NCI-H460 (cell line): Measurements from ENCODE around the gene MALL. TPM values are rescaled to one million over a fixed set of nuclear protein-coding genes. Genes with fewer than 3 reads are reported as not detected.
A peak's percentile ranks its signal among the peaks of the same experiment; 100 is the strongest.
"Not testable (repeated sequence)": the region's sequence is repeated elsewhere in the genome, so short reads cannot be mapped to it uniquely, and the experiment has no call there.

ENCODE experiments used
- DNase-seq: peaks from one replicate; pipeline ENCODE4 v3.0.0-alpha.2; 2016; ENCODE audit warnings: low read depth; ENCODE audit errors: extremely low read depth
- polyA plus RNA-seq: library from polyadenylated mRNA; depleted of rRNA; stranded (reverse); fragments of >200 nt; gene quantifications from 2 replicates; pipeline ENCODE4 v1.2.3, GENCODE V29; 2014; cell fraction: nucleus; rRNA removed
- total RNA-seq: library from RNA; depleted of rRNA; stranded (reverse); fragments of >200 nt; shearing (Covaris generic); gene quantifications from 2 replicates; pipeline ENCODE4 v1.2.3, GENCODE V29; 2014; rRNA removed

MALL gene
- total RNA-seq, result 20.9 and 27.7 TPM in 2 replicates
- 21.9 and 23.9 TPM in 2 replicates for polyA plus RNA-seq

DNA sequence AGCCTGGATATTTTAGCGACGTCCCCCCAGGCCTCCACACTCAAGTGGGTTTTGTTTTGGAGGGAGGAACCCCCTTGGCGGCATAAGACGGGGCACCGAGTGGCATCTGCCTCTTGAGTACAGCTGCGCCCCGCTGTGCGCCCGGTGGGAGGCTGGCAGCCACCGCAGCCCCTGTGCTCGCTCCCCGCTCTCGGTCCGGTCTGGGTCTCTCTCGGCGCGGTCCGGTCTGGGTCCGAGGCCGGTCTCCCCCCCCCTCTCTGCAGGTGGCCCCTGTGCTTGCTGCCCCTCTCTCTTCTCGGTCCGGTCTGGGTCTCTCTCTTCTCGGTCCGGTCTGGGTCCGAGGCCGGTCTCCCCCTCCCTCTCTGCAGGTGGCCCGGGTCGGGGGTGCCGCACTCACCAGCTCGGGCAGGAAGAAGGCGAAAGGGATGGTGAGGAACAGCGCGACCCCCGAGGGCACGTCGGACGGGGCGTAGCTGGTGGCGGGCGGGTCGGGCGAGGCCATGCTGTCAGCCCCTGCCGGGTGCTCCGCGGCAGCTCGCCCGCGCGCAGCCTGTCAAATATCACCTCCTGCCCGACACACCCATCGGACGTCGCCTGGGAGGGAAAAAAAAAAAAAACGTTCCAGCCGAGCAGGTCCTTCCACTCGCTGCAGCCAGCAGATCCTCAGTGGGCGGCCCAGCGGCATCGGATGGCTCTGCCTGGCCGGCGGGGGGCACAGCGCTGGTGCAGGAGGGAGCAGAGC lies at the start of gene MALL:
TSS of gene MALL (minus strand) at position 532 of the 742 bp plus-strand sequence. CDS start at position 502, 30 bp downstream.
- peak; percentile 62 for DNase-seq

DNA sequence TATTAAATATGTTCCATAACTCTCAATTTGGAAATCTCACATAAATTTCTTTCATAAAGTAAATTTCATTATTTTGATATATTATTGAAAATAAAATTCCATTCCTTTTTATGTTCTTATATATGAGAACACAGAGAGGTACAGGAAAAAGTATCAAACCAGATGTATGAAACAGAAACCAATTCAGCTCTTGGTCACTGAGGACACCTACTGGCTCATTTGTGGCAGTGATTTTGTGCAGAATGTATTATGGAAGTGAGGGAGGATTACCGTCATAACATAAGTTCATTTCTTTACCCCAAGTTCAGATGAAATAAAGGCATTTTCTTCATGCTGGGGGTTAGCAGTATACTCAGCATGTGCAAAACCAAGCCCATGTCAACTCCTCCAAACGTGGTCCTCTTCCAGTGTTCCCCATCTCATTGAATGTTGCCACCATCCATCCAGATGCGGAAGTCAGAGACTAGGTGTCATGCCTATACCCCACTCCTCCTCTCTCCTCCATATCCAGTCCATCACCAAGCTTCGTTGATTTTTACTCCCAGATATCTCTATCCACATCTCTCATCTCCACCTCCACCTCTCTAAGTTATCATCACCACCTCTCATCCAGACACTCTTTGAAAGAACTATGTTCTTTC lies 41.7 kb upstream of the MALL start:
- DNase-seq, result peak; percentile 67

DNA sequence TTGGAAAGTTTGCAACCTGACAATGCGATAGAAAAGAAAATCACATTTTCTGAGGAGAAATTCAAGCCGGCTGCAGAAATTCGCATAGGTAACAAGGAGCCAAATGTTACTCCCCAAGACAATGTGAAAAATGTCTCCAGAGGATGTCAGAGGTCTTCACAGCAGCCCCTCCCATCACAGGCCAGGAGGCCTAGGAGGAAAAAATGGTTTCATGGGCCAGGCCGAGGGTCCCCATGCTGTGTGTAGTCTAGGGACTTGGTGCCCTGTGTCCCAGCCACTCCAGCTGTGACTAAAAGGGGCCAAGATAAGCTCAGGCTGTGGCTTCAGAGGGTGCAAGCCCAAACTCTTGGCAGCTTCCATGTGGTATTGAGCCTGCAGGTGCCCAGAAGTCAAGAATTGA lies 39.2 kb upstream of the MALL start:
- DNase-seq, result not testable (repeated sequence)

DNA sequence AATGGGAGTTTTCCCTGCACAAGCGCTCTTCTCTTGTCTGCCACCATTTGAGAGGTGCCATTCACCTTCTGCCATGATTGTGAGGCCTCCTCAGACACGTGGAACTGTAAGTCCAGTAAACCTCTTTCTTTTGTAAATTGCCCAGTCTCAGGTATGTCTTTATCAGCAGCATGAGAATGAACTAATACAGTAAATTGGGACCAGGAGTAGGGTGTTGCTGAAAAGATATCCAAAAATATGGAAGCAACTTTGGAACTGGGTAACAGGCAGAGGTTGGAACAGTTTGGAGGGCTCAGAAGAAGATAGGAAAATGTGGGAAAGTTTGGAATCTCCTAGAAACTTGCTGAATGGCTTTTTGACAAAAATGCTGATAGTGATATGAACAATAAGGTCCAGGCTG lies 38.6 kb upstream of the MALL start:
- DNase-seq, result not testable (repeated sequence)

DNA sequence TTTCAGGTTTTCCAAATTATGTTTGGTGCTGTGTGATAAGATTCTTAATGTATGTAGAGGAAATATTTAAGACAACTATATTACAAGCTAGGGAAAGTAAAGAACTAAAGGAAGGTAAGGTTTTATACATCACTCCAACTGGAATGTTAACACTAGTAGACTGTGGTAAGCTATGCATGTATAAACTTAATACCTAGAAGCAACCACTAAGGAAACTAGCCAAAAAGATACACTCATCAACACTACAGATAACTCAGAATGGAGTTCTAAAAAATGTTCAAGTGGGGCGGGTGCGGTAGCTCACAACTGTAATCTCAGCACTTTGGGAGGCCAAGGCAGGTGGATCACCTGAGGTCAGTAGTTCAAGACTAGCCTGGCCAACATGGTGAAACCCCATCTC lies 37.8 kb upstream of the MALL start:
- DNase-seq, result no peak

DNA sequence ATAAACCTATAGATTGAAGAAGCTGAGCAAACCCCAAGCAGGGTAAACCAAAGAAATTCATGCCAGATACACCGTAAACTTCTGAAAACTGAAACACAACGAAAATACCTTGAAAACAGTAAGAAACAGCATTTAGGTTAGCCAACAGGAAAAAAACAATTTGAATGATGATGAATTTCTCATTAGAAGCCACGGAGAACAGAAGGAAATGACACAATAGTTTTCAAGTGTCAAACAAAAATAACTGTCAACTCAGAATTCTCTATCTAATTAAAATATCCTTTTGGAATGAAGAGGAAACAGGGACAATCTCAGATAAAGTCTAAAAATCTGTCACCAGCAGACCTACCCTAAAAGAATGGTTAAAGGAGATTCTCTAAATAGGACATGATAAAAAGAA lies 37.3 kb upstream of the MALL start:
- DNase-seq, result no peak

DNA sequence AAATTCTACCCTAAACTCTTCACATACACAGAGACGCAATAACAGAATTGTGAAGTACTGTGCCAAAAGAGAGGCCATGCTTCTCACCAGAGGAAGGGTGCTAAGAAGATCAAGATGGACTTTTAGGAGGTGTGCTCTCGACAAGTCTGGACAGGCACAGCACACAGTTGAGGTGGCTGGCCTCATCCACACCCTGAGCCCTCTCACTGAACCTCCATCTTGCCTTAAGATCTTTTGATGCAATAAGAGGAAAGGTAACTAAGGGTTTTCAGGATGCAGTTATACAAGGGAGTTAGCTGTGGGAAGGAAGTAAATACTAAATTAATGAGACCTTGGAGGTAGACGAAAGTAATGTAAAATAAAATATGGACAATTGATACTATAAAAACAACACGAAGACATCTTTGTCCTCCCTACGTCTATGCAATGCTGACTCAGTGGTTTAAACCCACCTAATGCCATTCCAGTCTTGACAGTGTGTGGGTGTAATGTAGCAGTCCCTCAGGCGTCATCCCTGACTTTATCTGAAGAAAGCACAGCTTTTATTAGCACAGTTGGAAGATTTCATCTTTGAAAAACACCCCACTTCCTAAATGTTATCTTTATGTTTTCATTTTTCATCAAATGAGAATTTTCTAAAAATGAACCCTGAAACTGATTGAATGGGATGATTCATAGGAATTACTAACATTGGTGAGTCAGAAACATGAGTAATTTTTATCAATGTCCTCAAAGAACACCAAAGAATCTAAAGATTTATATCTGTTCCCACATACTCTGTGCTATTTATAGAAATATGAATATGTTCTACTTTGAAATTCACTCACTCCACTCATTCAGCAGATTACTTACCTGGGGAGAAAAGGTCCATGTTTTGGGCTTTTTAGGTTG lies 34.0 kb upstream of the MALL start:
- no peak for DNase-seq

DNA sequence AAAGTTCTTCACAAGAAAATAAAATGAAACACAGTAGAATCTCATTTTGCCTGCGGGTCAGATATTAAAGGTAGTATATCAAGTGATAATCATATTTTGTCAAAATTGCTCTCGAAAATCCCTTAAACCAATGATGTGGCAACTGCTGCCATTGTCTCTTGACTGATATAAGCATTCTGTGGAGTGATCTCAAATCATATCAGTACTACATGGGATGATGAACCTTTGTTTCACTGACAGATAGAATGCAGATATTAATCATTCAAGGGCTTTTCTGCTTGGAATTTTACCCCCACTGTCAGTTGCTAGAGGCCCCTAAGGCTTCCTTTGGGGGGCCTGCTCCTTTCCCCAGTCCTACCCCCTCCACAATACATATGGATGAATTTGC lies 31.3 kb upstream of the MALL start:
- no peak for DNase-seq

DNA sequence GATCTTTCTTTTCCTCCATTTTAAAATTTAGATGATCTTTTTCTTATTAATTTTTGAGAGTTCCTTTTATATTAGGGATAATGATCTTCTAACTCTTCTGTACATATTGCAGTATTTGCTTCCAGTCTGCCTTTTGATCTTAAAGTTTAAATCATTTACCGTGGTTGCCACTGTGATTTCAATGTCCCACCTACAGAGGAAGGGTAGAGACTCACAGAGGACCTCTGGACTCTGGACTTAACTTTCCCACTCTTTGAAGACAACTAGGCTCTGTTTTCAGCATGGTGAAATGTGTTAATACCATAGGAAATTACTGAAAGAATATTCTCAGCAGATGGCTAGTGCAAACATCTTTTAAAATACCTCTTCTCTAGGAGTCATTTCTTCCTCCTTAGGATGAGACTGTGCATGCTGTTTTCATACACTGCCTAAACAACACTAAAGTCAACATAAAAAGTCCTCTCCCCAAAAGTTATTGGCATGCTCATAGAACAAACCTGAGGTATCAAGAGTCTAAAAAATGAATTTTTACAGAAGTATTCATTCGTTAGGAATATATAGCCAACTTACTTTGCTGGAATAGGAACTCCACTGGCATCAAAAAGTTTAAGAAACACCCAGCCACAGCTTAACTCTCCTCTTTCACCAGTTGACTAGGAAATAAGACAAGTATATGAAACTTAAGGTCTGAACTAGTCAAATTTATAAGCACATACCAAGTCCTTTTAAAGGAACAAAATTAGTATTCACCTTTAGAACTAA lies 30.7 kb upstream of the MALL start:
- DNase-seq, result no peak

DNA sequence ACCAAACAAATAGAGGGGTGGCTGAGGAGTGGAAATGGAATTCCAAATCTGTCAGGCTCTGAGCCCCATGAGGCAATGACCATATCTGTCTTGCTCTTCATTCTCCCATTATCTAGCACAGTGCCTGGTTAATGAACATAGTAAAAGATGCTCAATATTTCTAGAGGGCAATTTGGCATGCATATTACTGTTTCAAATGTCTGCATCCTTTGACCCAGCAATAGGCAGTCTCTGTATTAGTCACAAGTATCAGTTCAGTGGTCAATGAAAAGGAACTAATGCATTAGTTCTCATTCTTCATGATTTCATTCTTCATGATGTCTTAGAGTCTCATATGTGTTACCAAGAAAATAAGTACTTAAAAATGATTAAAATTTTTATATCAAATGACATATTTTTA lies 28.4 kb upstream of the MALL start:
- DNase-seq, result no peak

DNA sequence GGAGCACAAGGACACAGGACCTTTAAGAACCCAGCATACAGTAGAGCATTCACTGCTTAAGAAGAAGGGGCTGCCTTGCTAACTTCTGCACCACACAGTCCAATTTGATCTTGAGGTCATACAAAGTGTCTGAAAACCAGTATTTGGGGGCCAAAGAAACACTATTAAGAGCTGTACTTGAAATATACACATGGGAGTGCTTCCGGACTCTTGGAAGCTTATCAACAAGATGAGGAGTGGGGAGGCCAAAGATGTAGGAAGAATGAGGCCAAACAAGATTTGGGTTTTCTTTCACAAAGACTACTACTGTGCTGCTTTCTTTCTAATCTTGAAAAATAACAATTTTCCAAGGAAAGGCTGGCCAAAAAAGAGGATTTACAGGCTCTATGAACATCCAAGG lies 24.8 kb upstream of the MALL start:
- DNase-seq, result no peak

DNA sequence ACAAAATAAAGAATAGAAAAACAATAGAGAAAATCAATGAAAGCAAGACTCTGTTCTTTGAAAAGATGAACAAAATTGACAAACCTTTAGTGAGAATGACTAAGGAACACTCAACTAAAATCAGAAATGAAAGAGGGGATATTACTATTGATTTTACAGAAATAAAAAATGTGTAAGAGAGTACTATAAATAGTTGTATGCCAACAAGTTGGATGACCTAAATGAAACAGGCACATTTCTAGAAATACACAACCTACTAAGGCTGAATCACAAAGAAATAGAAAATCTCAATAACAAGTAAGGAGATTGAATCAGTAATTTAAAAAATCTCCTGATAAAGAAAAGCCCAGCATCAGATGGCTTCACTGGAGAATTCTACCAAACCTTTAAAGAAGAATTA lies 18.4 kb upstream of the MALL start:
- DNase-seq, result no peak

DNA sequence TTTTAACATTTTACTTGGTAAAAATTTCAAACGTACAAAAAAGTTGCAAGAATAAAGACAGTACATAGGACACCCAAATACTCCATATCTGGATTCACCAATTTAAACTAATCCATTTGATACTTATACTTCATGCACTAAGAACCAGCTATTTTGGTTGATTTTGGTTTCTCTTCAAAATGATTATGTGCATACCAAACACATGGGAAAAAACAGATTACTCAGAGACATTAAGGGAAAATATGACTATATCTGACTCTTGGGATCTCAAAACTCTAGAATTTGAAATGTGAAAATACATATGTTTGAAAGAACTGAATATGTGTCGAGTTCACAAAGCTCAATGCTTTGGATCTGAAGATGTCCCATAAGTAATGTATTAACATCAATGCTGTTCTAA lies 15.5 kb upstream of the MALL start:
- no peak for DNase-seq

DNA sequence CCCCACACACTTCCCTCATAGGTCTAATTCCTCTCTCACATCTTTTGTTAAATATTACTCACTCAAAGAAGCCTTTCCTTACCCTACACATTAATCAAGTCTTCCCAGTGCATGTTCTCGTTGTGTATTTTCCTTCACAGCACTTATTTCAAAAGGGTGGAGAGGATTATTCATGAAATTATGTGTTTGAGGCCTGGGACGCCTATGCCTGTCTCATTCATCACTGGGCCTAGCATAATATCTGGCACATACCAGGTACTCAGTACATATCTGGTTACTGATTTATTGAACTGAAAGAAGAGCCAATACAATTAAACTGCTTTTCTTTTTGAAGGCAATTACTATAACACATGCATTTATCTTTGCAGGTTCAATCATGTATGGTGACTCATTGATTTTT lies 15.1 kb upstream of the MALL start:
- DNase-seq, result no peak

DNA sequence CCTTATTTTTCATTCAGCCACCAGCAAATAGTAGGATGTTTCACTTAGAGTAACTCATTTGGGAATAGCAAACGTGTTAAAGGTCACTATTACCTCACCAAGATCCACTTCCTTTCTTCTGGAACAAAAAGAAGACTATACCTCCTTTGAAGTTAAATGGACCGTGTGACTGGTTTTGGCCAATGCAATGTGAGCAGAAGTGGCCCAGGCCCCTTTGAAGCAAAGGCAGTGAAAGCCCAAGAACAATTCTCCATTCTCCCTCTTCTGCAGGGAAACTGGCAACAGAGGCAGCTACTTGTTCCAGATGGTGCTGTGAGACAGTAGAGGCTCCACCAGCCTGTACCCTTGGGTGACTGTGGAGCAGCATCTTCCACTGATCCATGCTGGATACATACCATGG lies 11.3 kb upstream of the MALL start:
- no peak for DNase-seq

DNA sequence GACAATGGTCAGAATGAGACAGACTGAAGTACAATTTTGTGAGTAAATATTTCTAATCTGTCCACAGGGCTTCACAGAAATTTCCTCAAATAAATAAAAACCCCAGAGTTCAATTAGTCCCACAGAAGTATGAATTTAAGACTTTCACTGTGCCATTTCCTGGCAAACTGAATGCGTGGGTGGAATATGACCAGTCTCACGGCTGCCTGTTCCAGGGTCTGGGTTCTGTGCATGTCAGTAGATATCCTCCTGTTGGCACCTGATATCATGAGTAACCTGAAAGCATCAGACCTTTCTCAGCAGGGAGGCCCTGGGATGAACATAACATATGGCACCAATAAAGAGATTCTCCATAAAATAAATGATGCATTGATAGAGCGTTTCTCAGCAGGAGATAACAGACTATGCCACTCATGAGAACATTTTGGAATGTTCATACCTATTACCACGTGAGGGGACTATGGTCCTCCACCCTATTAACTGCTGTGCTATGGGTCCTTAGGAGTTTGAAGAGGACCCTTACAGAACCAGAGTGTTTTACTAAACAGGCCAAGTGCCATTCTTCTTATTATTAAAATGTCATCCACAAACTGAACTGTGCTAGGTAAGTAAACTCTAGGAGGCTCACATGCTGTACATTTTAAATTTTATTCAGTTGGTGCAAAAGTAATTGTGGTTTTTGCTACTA lies 10.6 kb upstream of the MALL start:
- no peak for DNase-seq

DNA sequence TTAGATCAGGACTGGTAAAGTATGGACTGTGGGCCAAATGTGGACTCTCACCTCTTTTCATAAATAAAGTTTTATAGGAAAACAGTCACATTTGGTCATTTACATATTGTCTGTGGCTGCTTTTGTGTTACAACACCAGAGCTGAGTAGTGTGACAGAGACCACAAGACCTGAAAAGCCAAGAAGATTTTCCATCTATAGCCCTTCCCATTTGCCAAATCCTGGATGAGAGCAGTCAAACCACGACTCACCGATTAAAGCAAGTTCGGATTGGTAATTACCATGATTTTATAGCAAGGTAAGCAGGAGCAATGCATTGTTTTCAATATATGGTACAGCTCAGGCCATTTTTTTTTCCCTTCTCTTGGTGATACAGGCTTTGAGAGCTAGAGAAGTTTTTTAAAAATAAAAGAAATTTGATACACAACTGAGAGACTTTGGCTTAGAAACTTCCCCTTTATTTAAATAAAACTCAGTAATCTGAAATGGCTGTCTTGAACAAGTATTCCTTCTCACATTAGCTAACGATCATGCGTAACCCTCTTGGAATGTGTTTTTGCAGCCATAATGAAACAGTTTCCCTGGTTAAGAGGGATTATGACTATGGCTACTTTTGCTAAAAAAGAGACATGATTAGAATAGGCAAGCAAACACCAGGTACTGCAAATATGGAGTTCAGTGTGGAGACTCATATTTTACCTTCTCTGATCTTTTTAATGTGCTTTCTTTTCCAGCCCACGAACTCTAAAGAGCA lies 9.5 kb upstream of the MALL start:
- DNase-seq, result no peak

DNA sequence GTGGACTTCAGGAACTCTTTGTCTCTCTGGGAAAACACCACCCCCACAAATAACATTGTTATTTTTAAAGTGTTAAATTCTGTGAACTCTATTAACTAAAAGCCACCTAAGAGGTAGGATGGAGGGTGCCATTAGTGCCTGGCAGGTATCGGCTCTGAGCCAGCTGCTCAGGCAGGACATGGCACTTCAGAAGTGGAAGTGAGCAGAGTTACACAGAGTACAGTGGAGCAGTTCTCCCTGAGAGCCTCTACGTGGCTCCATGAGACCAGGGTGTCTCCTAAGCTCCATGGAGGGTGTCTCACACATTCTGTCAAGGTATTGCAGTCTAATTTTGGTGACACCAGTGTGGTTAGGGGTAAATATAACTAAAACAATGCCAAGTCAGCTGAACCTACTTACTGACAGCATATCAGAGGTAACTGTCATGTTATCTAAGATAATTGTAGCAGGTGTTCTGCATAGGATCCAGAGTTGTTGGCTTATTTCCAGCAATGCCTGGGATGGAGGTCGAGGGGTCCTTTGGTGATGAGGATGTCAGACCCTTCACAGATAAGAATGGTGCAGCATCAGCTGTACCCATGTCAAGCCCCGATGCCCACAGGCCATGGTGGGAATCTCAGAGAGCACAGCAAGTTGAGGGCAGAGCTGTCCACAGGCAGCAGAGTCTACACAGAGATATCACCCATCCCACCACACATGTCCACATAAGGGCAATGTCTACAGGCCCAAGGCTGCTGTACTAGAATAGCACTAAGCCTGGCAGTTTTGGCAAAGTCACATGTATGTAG lies 8.6 kb upstream of the MALL start:
- DNase-seq, result no peak

DNA sequence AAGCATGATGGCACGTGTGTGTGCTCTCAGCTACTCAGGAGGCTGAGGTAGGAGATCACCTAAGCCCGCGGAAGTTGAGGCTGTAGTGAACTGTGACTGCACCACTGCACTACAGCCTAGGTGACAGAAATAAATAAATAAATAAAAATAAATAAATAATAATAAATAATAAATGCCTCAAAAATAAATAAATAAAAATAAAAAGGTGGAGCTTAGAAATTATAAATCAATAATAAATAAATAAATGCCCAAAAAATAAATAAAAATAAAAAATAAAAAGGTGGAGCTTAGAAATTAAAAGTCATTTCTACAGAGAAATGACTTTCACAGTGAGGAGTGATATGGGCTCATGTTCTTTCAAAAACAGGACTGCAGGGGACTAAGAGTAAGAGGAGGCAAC lies 6.0 kb upstream of the MALL start:
- no peak for DNase-seq
